K562 (cell line): ENCODE results near the gene PDZD8. TPM values are rescaled to one million over a fixed set of nuclear protein-coding genes. Genes with fewer than 3 reads are reported as not detected.

Experiments used
- ATAC-seq: fragments of 200-7000 bp; cut with Tn5 transposase; 3 replicates; pipeline ENCODE4 v1.9.1; 2020; ENCODE audit warnings: moderate library complexity
- BruUV-seq: library from RNA; stranded (reverse); fragments of 400-500 nt; replicated peaks from 2 replicates; lab custom pipeline; 2021; lab: Mats Ljungman, UMichigan
- CTCF ChIA-PET: fragments of 300-600 bp; formaldehyde crosslinking; extraction: SDS; loops from one replicate; lab custom pipeline; 2021; ENCODE audit warnings: low intra/inter-chr PET ratio; lab: Yijun Ruan, JAX
- POLR2A ChIA-PET: fragments of 300-600, 350-650 bp; sonication (Branson Sonifier 250); formaldehyde crosslinking; extraction: SDS; loops from one replicate; lab custom pipeline; 2021; ENCODE audit warnings: antibody characterized with exemption, inconsistent platforms; lab: Yijun Ruan, JAX
- DNase-seq, 4 experiments: peaks; one replicate each; pipeline versions ENCODE4 v3.0.0 to v3.0.0-alpha.2; 2011 to 2018; ENCODE audit warnings: low spot score in 3 of 4, mixed read lengths in 3 of 4; ENCODE audit errors: extremely low read depth in 1 of 4
- FAIRE-seq: peaks from 2 replicates; lab custom pipeline; 2011; peaks lifted over from hg19 to GRCh38; lab: Jason Lieb, UNC
- H2AFZ ChIP-seq: 2 replicates; pipeline ENCODE4 v1.6.0; 2011; ENCODE audit warnings: low read depth, low read length, control low read depth, inconsistent platforms
- H3K27ac ChIP-seq: fragments of 200-600 bp; 3 replicates; pipeline ENCODE4 v1.8.0; 2011; ENCODE audit warnings: low read depth, mild to moderate bottlenecking, control low read depth, inconsistent platforms, low read length, moderate library complexity, mixed read lengths; ENCODE audit errors: extremely low read depth
- H3K27me3 ChIP-seq, 2 experiments: fragments of 300-600 bp in 1 of 2; 2 replicates in 1 of 2; 3 replicates in 1 of 2; pipeline versions ENCODE4 v1.6.0 to v1.8.0; 2011; ENCODE audit warnings: inconsistent platforms in 2 of 2, low read length in 2 of 2, mild to moderate bottlenecking in 1 of 2, mixed read lengths in 1 of 2, moderate library complexity in 1 of 2; ENCODE audit not compliant: control insufficient read depth in 2 of 2, insufficient read depth in 2 of 2
- H3K36me3 ChIP-seq: fragments of 300-600 bp; 3 replicates; pipeline ENCODE4 v1.8.0; 2011; ENCODE audit warnings: mild to moderate bottlenecking, low read length, inconsistent platforms; ENCODE audit not compliant: control insufficient read depth, insufficient read depth
- H3K4me1 ChIP-seq, 2 experiments: fragments of 200-600 bp in 1 of 2; replicated peaks in 1 of 2; 2 replicates in 1 of 2; 3 replicates in 1 of 2; pipeline versions ENCODE4 v1.5.1 to v1.8.0; 2011; ENCODE audit warnings: inconsistent platforms in 2 of 2, low read length in 2 of 2, mild to moderate bottlenecking in 1 of 2, mixed read lengths in 1 of 2, moderate library complexity in 1 of 2; ENCODE audit not compliant: control insufficient read depth in 2 of 2, insufficient read depth in 2 of 2
- H3K4me2 ChIP-seq: 2 replicates; pipeline ENCODE4 v1.6.1; 2011; ENCODE audit warnings: low read length, control low read depth, inconsistent platforms, mixed read lengths; ENCODE audit not compliant: insufficient read depth
- H3K4me3 ChIP-seq: fragments of 200-600 bp; sonication (generic), shearing (Covaris generic); 2 replicates; pipeline ENCODE4 v1.5.1; 2016; ENCODE audit warnings: control low read depth, inconsistent platforms
- H3K79me2 ChIP-seq: fragments of 200-600 bp; 3 replicates; pipeline ENCODE4 v1.8.0; 2011; ENCODE audit warnings: low read length, inconsistent platforms; ENCODE audit not compliant: control insufficient read depth, insufficient read depth
- H3K9ac ChIP-seq, 2 experiments: 2 replicates each; pipeline versions ENCODE4 v1.6.0 to v1.6.1; 2011; ENCODE audit warnings: low read depth in 2 of 2, low read length in 2 of 2, control low read depth in 1 of 2, inconsistent platforms in 1 of 2, mild to moderate bottlenecking in 1 of 2, mixed read lengths in 1 of 2; ENCODE audit not compliant: insufficient read depth in 1 of 2
- H3K9me1 ChIP-seq: one replicate; pipeline ENCODE4 v1.6.0; 2011; ENCODE audit warnings: inconsistent platforms, mild to moderate bottlenecking, low read length, moderate library complexity; ENCODE audit not compliant: control insufficient read depth, insufficient read depth
- H3K9me3 ChIP-seq: replicated peaks from 2 replicates; pipeline ENCODE4 v1.5.1; 2011; ENCODE audit warnings: low read depth, low read length, inconsistent platforms; ENCODE audit not compliant: control insufficient read depth, insufficient read depth
- H4K20me1 ChIP-seq: replicated peaks from 2 replicates; pipeline ENCODE4 v1.6.1; 2011; ENCODE audit warnings: low read length, inconsistent platforms, mixed read lengths; ENCODE audit not compliant: control insufficient read depth, insufficient read depth
- CHD7 ChIP-seq: fragments of 200-600 bp; sonication (generic); IDR thresholded peaks from one replicate; pipeline ENCODE4 v1.6.1; 2012; ENCODE audit warnings: mild to moderate bottlenecking, low read depth, low read length, inconsistent platforms
- ELF4 ChIP-seq: fragments of 450-650 bp; formaldehyde crosslinking; IDR thresholded peaks from 2 replicates; pipeline ENCODE4 v1.4.0; 2022; ENCODE audit warnings: missing genetic modification characterization
- GABPB1 ChIP-seq: sonication (generic); formaldehyde crosslinking; IDR thresholded peaks from 2 replicates; pipeline ENCODE4 v1.8.0; 2022; ENCODE audit warnings: mild to moderate bottlenecking, missing genetic modification reagents
- ZBTB2 ChIP-seq: fragments of 450-650 bp; IDR thresholded peaks from 2 replicates; pipeline ENCODE4 v1.6.1; 2016; ENCODE audit warnings: antibody characterized with exemption
- ZEB2 ChIP-seq: fragments of 450-650 bp; IDR thresholded peaks from 2 replicates; pipeline ENCODE4 v1.6.1; 2016
- ZNF140 ChIP-seq: fragments of 250-450 bp; sonication (Bioruptor Pico); IDR thresholded peaks from 2 replicates; pipeline ENCODE4 v1.8.0; 2021; ENCODE audit warnings: moderate library complexity, mild to moderate bottlenecking, inconsistent platforms
- ZNF77 ChIP-seq: fragments of 250-450 bp; sonication (Bioruptor Pico); IDR thresholded peaks from 2 replicates; pipeline ENCODE4 v1.5.0; 2020
- WGBS: fragments of 100-300 bp; shearing (Covaris generic); methylation state at CpG from one replicate; pipeline ENCODE4 v1.1.6; 2016; ENCODE audit warnings: low coverage, mixed read lengths; ENCODE audit not compliant: insufficient coverage; ENCODE audit errors: missing lambda C conversion rate; 5-methylcytosine and 5-hydroxymethylcytosine counted together
- in situ Hi-C: fragments of 300-500 bp; cut with MboI; formaldehyde crosslinking; loops from 4 replicates; pipeline ENCODE4 v1.15.0; 2018; ENCODE audit warnings: inconsistent platforms, mixed read lengths
- intact Hi-C: fragments of 100-400 bp; cut with micrococcal nuclease; formaldehyde crosslinking; loops from 2 replicates; pipeline ENCODE4 v1.14.2; 2022
- polyA plus RNA-seq, 8 experiments: library from polyadenylated mRNA; depleted of rRNA in 4 of 8; stranded (reverse) in 5 of 8; unstranded in 3 of 8; fragments of >200 nt; fragmentation: Nextera tagmentation in 2 of 8; fragmentation: Illumina TruSeq in 1 of 8; extraction: Ambion mirVana in 2 of 8; extraction: Trizol in 1 of 8; gene quantifications; 2 replicates each; pipeline versions ENCODE4 v1.2.1 to v1.2.3, GENCODE V29; 2011 to 2014; ENCODE audit warnings: inconsistent platforms in 1 of 8, missing spikeins in 1 of 8
- total RNA-seq, 7 experiments: library from RNA; depleted of rRNA in 6 of 7; stranded (reverse); fragments of >200 nt in 6 of 7; fragmentation: Illumina TruSeq in 2 of 7; extraction: Trizol in 2 of 7; gene quantifications; 2 replicates each; pipeline versions ENCODE4 v1.2.1 to v1.2.3, GENCODE V29; 2011 to 2021; ENCODE audit warnings: low replicate concordance in 1 of 7

Gene PDZD8
- total and polyA plus RNA-seq, 9 of the 15 experiments (the other 6 are each of a cell fraction or from before 2014, with no cell fraction given), result 5.5 to 53.4 (median 36.8) TPM

DNA sequence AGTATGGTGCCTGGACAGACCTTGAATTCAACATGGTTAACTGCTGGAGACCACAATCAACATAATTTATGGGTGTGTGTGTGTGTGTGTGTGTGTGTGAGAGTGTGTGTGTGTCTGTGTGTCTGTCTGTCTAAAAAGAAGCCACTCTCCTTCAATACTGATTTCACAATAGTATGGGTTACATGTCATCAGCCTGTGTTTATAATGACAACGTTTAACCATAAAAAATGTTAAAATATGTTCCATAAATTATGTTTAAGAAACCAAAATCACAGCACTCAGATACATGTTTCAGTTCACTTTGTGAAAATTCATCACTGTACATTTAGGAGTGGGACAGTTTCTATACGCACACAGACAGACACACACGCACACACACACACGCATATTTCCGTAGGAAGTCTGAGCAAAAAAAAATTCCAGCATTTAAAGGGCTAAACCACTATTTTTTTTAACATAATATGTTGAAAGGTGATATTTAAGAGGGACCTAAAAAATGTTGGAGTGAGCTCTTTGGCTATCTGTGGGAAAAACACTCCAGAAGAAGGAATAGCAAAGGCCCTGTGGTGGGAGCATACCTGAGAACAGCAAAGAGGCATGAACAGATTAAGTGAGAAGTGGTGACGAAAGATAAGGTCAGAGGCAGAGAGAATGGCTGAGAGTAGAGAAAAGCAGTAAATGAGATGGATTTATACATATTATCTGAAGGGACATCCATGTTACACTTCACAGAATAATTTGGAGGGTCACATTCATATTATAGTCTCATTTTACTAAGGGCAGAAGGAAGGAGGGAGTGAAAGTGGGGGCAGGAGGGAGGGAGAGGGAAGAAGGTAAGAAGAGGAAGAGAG, 10.9 kb downstream of the PDZD8 start:
- no peak overlapping the region for H3K9ac ChIP-seq
- no peaks in the 10 kb centered on the region for H3K9me1 ChIP-seq
- FAIRE-seq, result peak; percentile 35
- in situ Hi-C loops, result no loop called here
- no peak overlapping the region for H3K4me3 ChIP-seq
- WGBS, result 40% methylated on average over 4 of the region's 6 CpGs
- ChIA-PET CTCF (no interaction called here), POLR2A (interaction anchor here (0.7 to 1.0 kb wide), 2 partner anchors 7 to 9 kb away, joined by 3 read pairs; no protein-coding TSS in a partner anchor)
- peaks cover 23% of the 10 kb centered on the region for H4K20me1 ChIP-seq
- no peaks in the 10 kb centered on the region for H3K27me3 ChIP-seq
- no peak overlapping the region for H3K4me2 ChIP-seq
- H2AFZ ChIP-seq, result no peak overlapping the region
- DNase-seq, result peak in 1 of 4 experiments; percentile 24
- no peaks in the 10 kb centered on the region for H3K9me3 ChIP-seq
- intact Hi-C loops, result no loop called here
- H3K4me1 ChIP-seq, result peaks cover 10 to 16% of the 10 kb centered on the region in 2 experiments; a peak in 4 of 5 replicates
- BruUV-seq, result no TSS peak
- H3K36me3 ChIP-seq, result peaks cover 14% of the 10 kb centered on the region; the same call in 2 of the 3 replicates
- H3K27ac ChIP-seq, result no peak overlapping the region
- peaks cover 100% of the 10 kb centered on the region for H3K79me2 ChIP-seq
- peak; percentile 68 for ATAC-seq
- TF ChIP-seq ZNF140 (no peak), CHD7 (no peak), ZNF77 (CRISPR knock-in tag) (no peak), ELF4 (CRISPR knock-in tag) (no peak), ZEB2 (no peak), ZBTB2 (no peak), GABPB1 (CRISPR knock-in tag) (no peak)
